Nucleus accumbens (tissue), 56 donors: ENCODE data around the gene TRIM22.

ENCODE experiments used
- DNase-seq, 56 donors: peaks; one replicate each; lab custom pipeline; 2025; lab: John Stamatoyannopoulos, UW

Gene TRIM22

GRCh38 chr11:5737091-5737490 lies 47.5 kb downstream of the TRIM22 start:
- no peak for DNase-seq

GRCh38 chr11:5737670-5738392 lies 48.2 kb downstream of the TRIM22 start:
- no peak for DNase-seq

GRCh38 chr11:5738431-5738830 lies 48.8 kb downstream of the TRIM22 start:
- no peak for DNase-seq

GRCh38 chr11:5746614-5747013 lies 57.0 kb downstream of the TRIM22 start:
- DNase-seq = no peak

GRCh38 chr11:5749836-5750235 lies 60.2 kb downstream of the TRIM22 start:
- DNase-seq = no peak

- no peak for DNase-seq
Measured at GRCh38 chr11:5753943-5754342, 64.4 kb downstream of the TRIM22 start, which contains the start of gene OR52N4. OR52N4 (plus strand) TSS chr11:5754243; CDS start chr11:5754741, 498 bp downstream.
